H9 (cell line): ENCODE data around the gene FICD. TPM values are rescaled to one million over a fixed set of nuclear protein-coding genes. Genes with fewer than 3 reads are reported as not detected.

Source experiments
- DNase-seq: peaks from one replicate; pipeline ENCODE4 v3.0.0-alpha.2; 2017
- H2AFZ ChIP-seq: one replicate; pipeline ENCODE4 v1.6.1; 2013; ENCODE audit warnings: mild to moderate bottlenecking, low read length, control low read depth, moderate library complexity
- H2AK5ac ChIP-seq: 2 replicates; pipeline ENCODE4 v1.6.1; 2013; ENCODE audit warnings: low read length, control low read depth, mixed read lengths; ENCODE audit not compliant: insufficient read length
- H2BK120ac ChIP-seq: one replicate; pipeline ENCODE4 v1.6.1; 2013; ENCODE audit warnings: low read depth, mild to moderate bottlenecking, low read length, control low read depth, inconsistent platforms; ENCODE audit not compliant: poor library complexity, severe bottlenecking
- H2BK12ac ChIP-seq: 2 replicates; pipeline ENCODE4 v1.6.1; 2013; ENCODE audit warnings: low read length, control low read depth, mixed read lengths, low read depth; ENCODE audit not compliant: insufficient read length
- H2BK15ac ChIP-seq: 2 replicates; pipeline ENCODE4 v1.6.1; 2013; ENCODE audit warnings: low read depth, low read length, control low read depth
- H2BK20ac ChIP-seq: one replicate; pipeline ENCODE4 v1.6.1; 2013; ENCODE audit warnings: low read depth, mild to moderate bottlenecking, low read length, control low read depth, inconsistent platforms; ENCODE audit not compliant: poor library complexity, severe bottlenecking
- H2BK5ac ChIP-seq: 2 replicates; pipeline ENCODE4 v1.6.1; 2013; ENCODE audit warnings: low read length, control low read depth, mixed read lengths; ENCODE audit not compliant: insufficient read length
- H3K14ac ChIP-seq: 2 replicates; pipeline ENCODE4 v1.6.1; 2013; ENCODE audit warnings: low read length, control low read depth; ENCODE audit not compliant: insufficient read depth
- H3K18ac ChIP-seq: 2 replicates; pipeline ENCODE4 v1.6.1; 2013; ENCODE audit warnings: low read depth, mild to moderate bottlenecking, mixed read lengths, low read length, control low read depth; ENCODE audit not compliant: insufficient read length
- H3K23ac ChIP-seq: 2 replicates; pipeline ENCODE4 v1.6.1; 2013; ENCODE audit warnings: low read length, control low read depth, mixed read lengths, low read depth; ENCODE audit not compliant: insufficient read length
- H3K23me2 ChIP-seq: 2 replicates; pipeline ENCODE4 v1.6.1; 2013; ENCODE audit warnings: low read depth, mild to moderate bottlenecking, mixed read lengths, low read length, control low read depth; ENCODE audit not compliant: insufficient read length, poor library complexity, severe bottlenecking
- H3K27ac ChIP-seq: 2 replicates; pipeline ENCODE4 v1.5.1; 2013; ENCODE audit warnings: low read length, control low read depth, mixed read lengths, low read depth; ENCODE audit not compliant: insufficient read length
- H3K27me3 ChIP-seq: 2 replicates; pipeline ENCODE4 v1.6.1; 2013; ENCODE audit warnings: low read length, control low read depth, inconsistent platforms; ENCODE audit not compliant: insufficient read depth
- H3K4ac ChIP-seq: 2 replicates; pipeline ENCODE4 v1.6.1; 2013; ENCODE audit warnings: low read depth, mild to moderate bottlenecking, control low read depth, inconsistent platforms, low read length, moderate library complexity
- H3K4me1 ChIP-seq: 2 replicates; pipeline ENCODE4 v1.6.1; 2013; ENCODE audit warnings: low read length, control low read depth, inconsistent platforms; ENCODE audit not compliant: insufficient read depth
- H3K4me2 ChIP-seq: 2 replicates; pipeline ENCODE4 v1.6.1; 2013; ENCODE audit warnings: low read length, control low read depth, mixed read lengths; ENCODE audit not compliant: insufficient read length, insufficient read depth
- H3K56ac ChIP-seq: 2 replicates; pipeline ENCODE4 v1.6.1; 2013; ENCODE audit warnings: low read depth, mild to moderate bottlenecking, mixed read lengths, low read length, control low read depth; ENCODE audit not compliant: insufficient read length
- H3K79me1 ChIP-seq: 2 replicates; pipeline ENCODE4 v1.6.1; 2013; ENCODE audit warnings: low read depth, mild to moderate bottlenecking, moderate library complexity, low read length, control low read depth, inconsistent platforms; ENCODE audit not compliant: insufficient read depth, poor library complexity, severe bottlenecking
- H3K79me2 ChIP-seq: 2 replicates; pipeline ENCODE4 v1.6.1; 2013; ENCODE audit warnings: low read length, control low read depth, inconsistent platforms; ENCODE audit not compliant: insufficient read depth
- H3K9ac ChIP-seq: 2 replicates; pipeline ENCODE4 v1.6.1; 2013; ENCODE audit warnings: low read length, control low read depth, mixed read lengths; ENCODE audit not compliant: insufficient read length; ENCODE audit errors: extremely low read depth
- H3K9me3 ChIP-seq: one replicate; pipeline ENCODE4 v1.6.1; 2013; ENCODE audit warnings: low read depth, low read length, inconsistent platforms; ENCODE audit not compliant: control insufficient read depth
- H3T11ph ChIP-seq: one replicate; pipeline ENCODE4 v1.6.1; 2013; ENCODE audit warnings: mild to moderate bottlenecking, low read length, control low read depth, inconsistent platforms
- H4K20me1 ChIP-seq: one replicate; pipeline ENCODE4 v1.6.1; 2013; ENCODE audit not compliant: control insufficient read depth, insufficient read length, insufficient read depth
- H4K5ac ChIP-seq: 2 replicates; pipeline ENCODE4 v1.6.1; 2013; ENCODE audit warnings: low read depth, mild to moderate bottlenecking, mixed read lengths, low read length, control low read depth; ENCODE audit not compliant: insufficient read length
- H4K8ac ChIP-seq: replicated peaks from 2 replicates; pipeline ENCODE4 v1.6.1; 2013; ENCODE audit warnings: low read length, control low read depth, mixed read lengths, low read depth; ENCODE audit not compliant: insufficient read length
- H4K91ac ChIP-seq: 2 replicates; pipeline ENCODE4 v1.6.1; 2013; ENCODE audit warnings: low read depth, mild to moderate bottlenecking, moderate library complexity, mixed read lengths, low read length, control low read depth; ENCODE audit not compliant: insufficient read length
- H3K27ac Mint-ChIP-seq, 3 experiments: 2 replicates in 2 of 3; 3 replicates in 1 of 3; pipeline ENCODE4 v1.8.0; 2020 to 2021; ENCODE audit warnings: mixed read lengths in 3 of 3, mild to moderate bottlenecking in 1 of 3, moderate library complexity in 1 of 3
- H3K27me3 Mint-ChIP-seq: 2 replicates; pipeline ENCODE4 v1.8.0; 2021; ENCODE audit warnings: low read depth, mild to moderate bottlenecking, moderate library complexity, mixed read lengths
- H3K36me3 Mint-ChIP-seq, 3 experiments: 2 replicates in 2 of 3; 3 replicates in 1 of 3; pipeline ENCODE4 v1.8.0; 2020 to 2021; ENCODE audit warnings: low read depth in 3 of 3, mixed read lengths in 3 of 3; ENCODE audit not compliant: insufficient read depth in 1 of 3
- H3K4me1 Mint-ChIP-seq, 2 experiments: 2 replicates each; pipeline ENCODE4 v1.8.0; 2020; ENCODE audit warnings: mixed read lengths in 2 of 2
- H3K4me3 Mint-ChIP-seq, 2 experiments: 2 replicates in 1 of 2; 3 replicates in 1 of 2; pipeline ENCODE4 v1.8.0; 2020 to 2021; ENCODE audit warnings: mild to moderate bottlenecking in 2 of 2, mixed read lengths in 2 of 2, moderate library complexity in 1 of 2
- H3K9me3 Mint-ChIP-seq, 2 experiments: 2 replicates in 1 of 2; 3 replicates in 1 of 2; pipeline ENCODE4 v1.8.0; 2020; ENCODE audit warnings: mild to moderate bottlenecking in 2 of 2, mixed read lengths in 2 of 2, moderate library complexity in 1 of 2
- CTCF ChIP-seq: fragments of 200-600 bp; sonication (generic); conservative IDR thresholded peaks from 3 replicates; pipeline ENCODE4 v1.8.0; 2021; ENCODE audit warnings: antibody characterized with exemption, mild to moderate bottlenecking
- WGBS: extraction: QIAGEN DNeasy Blood & Tissue Kit; methylation state at CpG from one replicate; pipeline ENCODE4 v1.1.7; 2013; ENCODE audit warnings: missing lambda C conversion rate, low lambda C conversion rate, mixed read lengths; ENCODE audit not compliant: insufficient read length; ENCODE audit errors: extremely low coverage; 5-methylcytosine and 5-hydroxymethylcytosine counted together
- total RNA-seq: library from RNA; stranded (reverse); gene quantifications from 2 replicates; pipeline ENCODE4 v1.2.1, GENCODE V29; 2021

Gene FICD
- total RNA-seq, 1 experiment from 2014 or later: 5.1 TPM

- Histone ChIP-seq H2BK20ac (no peak overlapping the region), H4K8ac (no peak overlapping the region), H3K27me3 (no peaks in the 10 kb centered on the region), H4K20me1 (no peaks in the 10 kb centered on the region), H2AK5ac (no peak overlapping the region), H3K23ac (no peak overlapping the region), H3K9ac (no peak overlapping the region), H3K4me1 (0 out of 2 replicates have a peak, but pooled peaks cover 2% of the 10 kb centered on the region), H3K14ac (no peak overlapping the region), H2BK15ac (no peak overlapping the region), H3K18ac (no peak overlapping the region), H3K9me3 (no peaks in the 10 kb centered on the region), H2BK12ac (no peak overlapping the region), H3K56ac (no peak overlapping the region), H3K27ac (no peak overlapping the region), H2BK120ac (no peak overlapping the region), H3K79me1 (no peaks in the 10 kb centered on the region), H4K5ac (no peak overlapping the region), H3K4me2 (no peak overlapping the region), H2AFZ (no peak overlapping the region), H3K4ac (no peak overlapping the region), H3T11ph (no peak overlapping the region), H2BK5ac (no peak overlapping the region), H4K91ac (no peak overlapping the region), H3K23me2 (no peaks in the 10 kb centered on the region), H3K79me2 (no peaks in the 10 kb centered on the region)
- no peak for DNase-seq
- Mint-ChIP-seq H3K27me3 (peaks cover 10% of the 10 kb centered on the region), H3K4me3 (no peak overlapping the region), H3K9me3 (peaks cover 9 to 12% of the 10 kb centered on the region in 2 experiments), H3K36me3 (peaks cover 2 to 6% (median 3%) of the 10 kb centered on the region in 3 experiments; a peak in 1 of 7 replicates), H3K27ac (no peak overlapping the region), H3K4me1 (peaks cover 11 to 12% of the 10 kb centered on the region in 2 experiments)
- WGBS: no CpG with 5 or more reads among the region's 6 CpGs
- no peak for TF ChIP-seq CTCF
These were observed 31.6 kb upstream of the FICD start for GRCh38 chr12:108483213-108484059.
